HG02642 (cell line): Measurements from ENCODE around the gene HSFY2.
"Not testable (repeated sequence)": the region's sequence is repeated elsewhere in the genome, so short reads cannot be mapped to it uniquely, and the experiment has no call there.

Experiments
- ATAC-seq: cut with Tn5 transposase; IDR thresholded peaks from one replicate; pipeline ENCODE4 v1.9.1; 2021; ENCODE audit warnings: mild to moderate bottlenecking; ENCODE audit not compliant: unreplicated experiment, poor library complexity

The HSFY2 gene

GRCh38 chrY:18773635-18774034, at the start of gene HSFY2:
TSS of gene HSFY2 (minus strand) at chrY:18773735. CDS start at chrY:18773618, 117 bp downstream.
- ATAC-seq = not testable (repeated sequence)

- not testable (repeated sequence) for ATAC-seq
These were observed 42.2 kb upstream of the HSFY2 start for GRCh38 chrY:18815751-18816150.

- ATAC-seq = not testable (repeated sequence)
These were observed 15.3 kb upstream of the HSFY2 start for GRCh38 chrY:18788757-18789406.

- ATAC-seq = not testable (repeated sequence)
These were observed 19.5 kb downstream of the HSFY2 start for GRCh38 chrY:18754077-18754476.

- ATAC-seq = not testable (repeated sequence)
These were observed 20.3 kb downstream of the HSFY2 start for GRCh38 chrY:18753133-18753815.

GRCh38 chrY:18723714-18724113, 49.8 kb downstream of the HSFY2 start:
- not testable (repeated sequence) for ATAC-seq
